ENCODE data around the gene BCL7A. TPM values are rescaled to one million over a fixed set of nuclear protein-coding genes. Genes with fewer than 3 reads are reported as not detected.
A peak's percentile ranks its signal among the peaks of the same experiment; 100 is the strongest.

The BCL7A gene
- polyA plus RNA-seq, 3 donors = 0.34 to 0.79 (median 0.56) TPM

DNA sequence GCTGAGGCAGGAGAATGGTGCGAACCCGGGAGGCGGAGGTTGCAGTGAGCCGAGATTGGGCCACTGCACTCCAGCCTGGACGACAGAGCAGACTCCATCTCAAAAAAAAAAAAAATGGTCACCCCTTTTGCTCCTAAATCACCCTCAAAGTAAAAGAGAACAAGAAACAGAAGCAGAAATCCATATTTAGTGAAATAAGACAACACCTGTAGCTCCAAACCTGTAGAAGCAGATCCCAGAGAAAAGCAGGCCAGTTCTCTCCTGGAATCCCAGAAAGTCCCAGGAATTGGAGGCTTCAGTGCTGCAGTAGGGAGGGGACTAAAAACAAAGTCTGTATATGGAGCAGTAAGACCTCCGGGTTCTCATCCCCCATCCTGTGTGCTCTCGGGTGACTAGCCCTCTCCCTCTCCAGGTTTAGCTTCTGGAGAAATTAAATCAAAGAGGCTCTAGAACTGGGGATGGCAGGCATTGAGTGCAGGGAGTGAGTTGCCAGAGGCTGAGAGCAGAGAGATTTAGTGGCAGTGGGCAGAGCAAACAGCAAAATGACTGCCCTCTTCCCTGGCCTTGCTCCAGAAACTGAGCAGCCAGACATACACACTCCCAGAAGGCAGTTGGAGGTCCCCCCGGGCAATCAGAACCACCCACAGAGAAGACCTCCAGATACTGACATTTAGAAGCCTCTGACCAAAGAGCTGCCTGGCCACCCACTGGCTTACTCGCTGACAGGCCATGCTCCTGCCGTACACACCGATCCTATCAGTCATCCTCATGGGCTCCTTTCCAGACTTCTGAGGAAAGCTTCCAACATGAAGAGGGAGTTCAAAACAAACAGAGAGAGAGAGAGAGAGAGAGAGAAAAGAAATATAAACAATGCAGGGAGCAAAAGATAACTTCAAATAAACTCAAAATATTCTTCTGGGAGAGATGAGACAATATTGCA, 50.6 kb downstream of the BCL7A start:
- peak overlapping the region; percentile 3 for H2AFZ ChIP-seq (ENCODE audit: insufficient read depth, low read depth, low read length, poor library complexity, severe bottlenecking)
- H3K36me3 ChIP-seq (replicated peaks in 1 of 2; ENCODE audit: control insufficient read depth in 1 of 2, insufficient read depth in 2 of 2, low read length in 2 of 2) = no peaks in the 10 kb centered on the region
- Mint-ChIP-seq H3K9me3 (peaks cover 0 to 3% (median 2%) of the 10 kb centered on the region in 7 donors), H3K27ac (peak overlapping the region in 1 of 7 donors; percentile 83), H3K27me3 (ENCODE audit: low read depth in 3 of 3) (peaks cover 1 to 7% (median 5%) of the 10 kb centered on the region in 3 donors), H3K4me1 (peaks cover 30% of the 10 kb centered on the region), H3K36me3 (no peaks in the 10 kb centered on the region), H3K4me3 (no peak overlapping the region)
- TF ChIP-seq, protein P1, sequence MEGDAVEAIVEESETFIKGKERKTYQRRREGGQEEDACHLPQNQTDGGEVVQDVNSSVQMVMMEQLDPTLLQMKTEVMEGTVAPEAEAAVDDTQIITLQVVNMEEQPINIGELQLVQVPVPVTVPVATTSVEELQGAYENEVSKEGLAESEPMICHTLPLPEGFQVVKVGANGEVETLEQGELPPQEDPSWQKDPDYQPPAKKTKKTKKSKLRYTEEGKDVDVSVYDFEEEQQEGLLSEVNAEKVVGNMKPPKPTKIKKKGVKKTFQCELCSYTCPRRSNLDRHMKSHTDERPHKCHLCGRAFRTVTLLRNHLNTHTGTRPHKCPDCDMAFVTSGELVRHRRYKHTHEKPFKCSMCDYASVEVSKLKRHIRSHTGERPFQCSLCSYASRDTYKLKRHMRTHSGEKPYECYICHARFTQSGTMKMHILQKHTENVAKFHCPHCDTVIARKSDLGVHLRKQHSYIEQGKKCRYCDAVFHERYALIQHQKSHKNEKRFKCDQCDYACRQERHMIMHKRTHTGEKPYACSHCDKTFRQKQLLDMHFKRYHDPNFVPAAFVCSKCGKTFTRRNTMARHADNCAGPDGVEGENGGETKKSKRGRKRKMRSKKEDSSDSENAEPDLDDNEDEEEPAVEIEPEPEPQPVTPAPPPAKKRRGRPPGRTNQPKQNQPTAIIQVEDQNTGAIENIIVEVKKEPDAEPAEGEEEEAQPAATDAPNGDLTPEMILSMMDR (IDR thresholded peaks at IDR 0.05) = no peak
- peaks cover 16 to 21% of the 10 kb centered on the region in 2 donors for H3K4me1 ChIP-seq (ENCODE audit: control insufficient read depth in 1 of 2, insufficient read depth in 2 of 2, low read length in 2 of 2)
- H4K20me1 ChIP-seq (ENCODE audit: insufficient read depth, low read length) = no peaks in the 10 kb centered on the region
- H3K27ac ChIP-seq (ENCODE audit: low read depth in 1 of 2, low read length in 2 of 2) = no peak overlapping the region
- no peaks in the 10 kb centered on the region for H3K27me3 ChIP-seq (ENCODE audit: control insufficient read depth in 2 of 2, insufficient read depth in 2 of 2, low read length in 2 of 2)
- intact Hi-C loops (cut with micrococcal nuclease) = no loop called here
- no peak overlapping the region for H3K9ac ChIP-seq (ENCODE audit: insufficient read depth, low read length, poor library complexity, severe bottlenecking)
- H3K79me2 ChIP-seq (ENCODE audit: insufficient read depth, low read length) = no peaks in the 10 kb centered on the region
- 93% methylated on average over 5 of the region's 11 CpGs for WGBS (ENCODE audit: insufficient coverage)
- no peaks in the 10 kb centered on the region for H3K9me3 ChIP-seq (replicated peaks in 1 of 2; ENCODE audit: control insufficient read depth in 1 of 2, insufficient read depth in 1 of 2, low read length in 2 of 2)
- H3K4me3 ChIP-seq (replicated peaks in 1 of 3; ENCODE audit: low read depth in 2 of 3, low read length in 3 of 3) = no peak overlapping the region
- no peak for DNase-seq
- no peak overlapping the region for H3K4me2 ChIP-seq (replicated peaks; ENCODE audit: extremely low read depth, low read length, poor library complexity, severe bottlenecking)

GRCh38 chr12:122073815-122074214, 52.1 kb downstream of the BCL7A start:
- Mint-ChIP-seq H3K4me1 (peaks cover 24% of the 10 kb centered on the region), H3K9me3 (peaks cover 0 to 3% (median 2%) of the 10 kb centered on the region in 7 donors), H3K36me3 (no peaks in the 10 kb centered on the region), H3K27me3 (ENCODE audit: low read depth in 3 of 3) (peaks cover 0 to 4% (median 3%) of the 10 kb centered on the region in 3 donors), H3K4me3 (no peak overlapping the region), H3K27ac (peak overlapping the region in 2 of 7 donors; percentile 10 to 35)
- H3K27me3 ChIP-seq (ENCODE audit: control insufficient read depth in 2 of 2, insufficient read depth in 2 of 2, low read length in 2 of 2) = no peaks in the 10 kb centered on the region
- H4K20me1 ChIP-seq (ENCODE audit: insufficient read depth, low read length) = no peaks in the 10 kb centered on the region
- no peak overlapping the region for H2AFZ ChIP-seq (ENCODE audit: insufficient read depth, low read depth, low read length, poor library complexity, severe bottlenecking)
- TF ChIP-seq, protein P1 (IDR thresholded peaks at IDR 0.05) = no peak
- H3K27ac ChIP-seq (ENCODE audit: low read depth in 1 of 2, low read length in 2 of 2) = no peak overlapping the region
- no peaks in the 10 kb centered on the region for H3K9me3 ChIP-seq (replicated peaks in 1 of 2; ENCODE audit: control insufficient read depth in 1 of 2, insufficient read depth in 1 of 2, low read length in 2 of 2)
- H3K4me1 ChIP-seq (ENCODE audit: control insufficient read depth in 1 of 2, insufficient read depth in 2 of 2, low read length in 2 of 2) = peaks cover 17 to 22% of the 10 kb centered on the region in 2 donors
- WGBS (ENCODE audit: insufficient coverage) = no CpG with 5 or more reads among the region's 1 CpG
- peaks cover 6% of the 10 kb centered on the region for H3K79me2 ChIP-seq (ENCODE audit: insufficient read depth, low read length)
- no peaks in the 10 kb centered on the region for H3K36me3 ChIP-seq (replicated peaks in 1 of 2; ENCODE audit: control insufficient read depth in 1 of 2, insufficient read depth in 2 of 2, low read length in 2 of 2)
- H3K4me2 ChIP-seq (replicated peaks; ENCODE audit: extremely low read depth, low read length, poor library complexity, severe bottlenecking) = no peak overlapping the region
- H3K9ac ChIP-seq (ENCODE audit: insufficient read depth, low read length, poor library complexity, severe bottlenecking) = no peak overlapping the region
- no peak overlapping the region for H3K4me3 ChIP-seq (replicated peaks in 1 of 3; ENCODE audit: low read depth in 2 of 3, low read length in 3 of 3)
- intact Hi-C loops (cut with micrococcal nuclease) = no loop called here
- no peak for DNase-seq

All from CD14-positive monocyte (primary cell).